ENCODE measurements around the gene SPR. TPM values are rescaled to one million over a fixed set of nuclear protein-coding genes. Genes with fewer than 3 reads are reported as not detected.

Gene SPR
- polyA plus RNA-seq, 1 of the 3 experiments (the other 2 are of a cell fraction) = 25.7 TPM

Other genes with a start within 250 kb of the SPR start
- gene EXOC6B, start 61.4 kb upstream of the SPR start, polyA plus RNA-seq (2012; rRNA removed) = 7.4 and 7.8 TPM in 2 replicates
- gene EMX1, start 30.1 kb downstream of the SPR start, polyA plus RNA-seq (2012; rRNA removed) = not detected in 2 replicates
- gene SFXN5, start 184.3 kb downstream of the SPR start, polyA plus RNA-seq (2012; rRNA removed) = 9.9 and 11.0 TPM in 2 replicates
- gene RAB11FIP5, start 225.5 kb downstream of the SPR start, polyA plus RNA-seq (2012; rRNA removed) = 16.4 and 17.1 TPM in 2 replicates